Naive B cell (primary cell): Measurements from ENCODE around the gene CD82. TPM values are rescaled to one million over a fixed set of nuclear protein-coding genes. Genes with fewer than 3 reads are reported as not detected.

Experiments used
- ATAC-seq, 2 donors: fragments of 150-1000 bp; cut with Tn5 transposase; 2 replicates each; pipeline ENCODE4 v1.10.0; 2021; ENCODE audit warnings: low read depth in 2 of 2, mild to moderate bottlenecking in 2 of 2, moderate library complexity in 2 of 2
- DNase-seq: peaks from one replicate; pipeline ENCODE4 v3.0.0; 2022
- H3K27ac Mint-ChIP-seq, 6 donors: one replicate each; pipeline ENCODE4 v1.8.0; 2020 to 2022; ENCODE audit warnings: mild to moderate bottlenecking in 6 of 6, mixed read lengths in 6 of 6, moderate library complexity in 5 of 6, inconsistent platforms in 2 of 6
- H3K27me3 Mint-ChIP-seq, 3 donors: one replicate each; pipeline ENCODE4 v1.8.0; 2021 to 2022; ENCODE audit warnings: mixed read lengths in 3 of 3, mild to moderate bottlenecking in 1 of 3
- H3K36me3 Mint-ChIP-seq, 2 donors: one replicate each; pipeline ENCODE4 v1.8.0; 2020 to 2022; ENCODE audit warnings: mixed read lengths in 2 of 2, inconsistent platforms in 1 of 2, mild to moderate bottlenecking in 1 of 2
- H3K4me1 Mint-ChIP-seq, 3 donors: one replicate each; pipeline ENCODE4 v1.8.0; 2020 to 2022; ENCODE audit warnings: mixed read lengths in 3 of 3, inconsistent platforms in 1 of 3, mild to moderate bottlenecking in 1 of 3, moderate library complexity in 1 of 3
- H3K4me3 Mint-ChIP-seq, 8 donors: one replicate each; pipeline ENCODE4 v1.8.0; 2020 to 2022; ENCODE audit warnings: mild to moderate bottlenecking in 8 of 8, mixed read lengths in 8 of 8, moderate library complexity in 8 of 8, inconsistent platforms in 2 of 8
- H3K9me3 Mint-ChIP-seq, 7 donors: one replicate each; pipeline ENCODE4 v1.8.0; 2020 to 2022; ENCODE audit warnings: mixed read lengths in 7 of 7, mild to moderate bottlenecking in 5 of 7, inconsistent platforms in 2 of 7, moderate library complexity in 1 of 7
- polyA plus RNA-seq, 6 donors: library from polyadenylated mRNA; unstranded; fragments of 300-500 nt; fragmentation: Illumina TruSeq; gene quantifications; one replicate each; pipeline ENCODE4 v1.2.3, GENCODE V29; 2021; ENCODE audit warnings: low read depth in 6 of 6

Gene CD82
- polyA plus RNA-seq, 6 donors from 2014 or later: 146 to 292 (median 225) TPM

DNA sequence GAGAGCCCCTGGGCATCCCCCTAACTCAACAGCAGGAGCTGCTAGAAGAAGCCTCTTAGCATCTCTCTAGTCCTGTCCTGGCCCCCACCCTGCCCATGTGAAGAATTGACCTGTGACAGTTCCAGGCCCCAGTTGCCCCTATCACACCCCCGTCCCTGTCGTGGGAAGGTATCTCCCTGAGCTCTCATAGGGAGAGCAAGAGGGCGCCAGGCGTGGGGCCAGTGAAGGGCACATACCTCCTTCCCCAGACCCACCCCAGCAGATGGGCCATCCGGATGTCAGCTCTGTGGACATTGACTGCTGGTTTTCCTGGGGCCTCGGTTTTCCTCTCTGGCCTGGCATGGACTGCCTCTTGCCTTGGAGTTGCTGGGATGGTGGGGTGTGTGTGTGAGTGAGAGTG is 29.5 kb downstream of the CD82 start:
- H3K27ac Mint-ChIP-seq: peak overlapping the region; percentile 67 to 100 (median 90)
- peak overlapping the region in 3 of 8 donors; percentile 8 to 43 (median 33) for H3K4me3 Mint-ChIP-seq
- ATAC-seq: no peak
- no peaks in the 10 kb centered on the region for H3K27me3 Mint-ChIP-seq
- H3K9me3 Mint-ChIP-seq: no peaks in the 10 kb centered on the region
- no peak for DNase-seq
- H3K36me3 Mint-ChIP-seq: peaks cover 8 to 9% of the 10 kb centered on the region in 2 donors
- H3K4me1 Mint-ChIP-seq: peaks cover 64 to 93% (median 64%) of the 10 kb centered on the region in 3 donors

DNA sequence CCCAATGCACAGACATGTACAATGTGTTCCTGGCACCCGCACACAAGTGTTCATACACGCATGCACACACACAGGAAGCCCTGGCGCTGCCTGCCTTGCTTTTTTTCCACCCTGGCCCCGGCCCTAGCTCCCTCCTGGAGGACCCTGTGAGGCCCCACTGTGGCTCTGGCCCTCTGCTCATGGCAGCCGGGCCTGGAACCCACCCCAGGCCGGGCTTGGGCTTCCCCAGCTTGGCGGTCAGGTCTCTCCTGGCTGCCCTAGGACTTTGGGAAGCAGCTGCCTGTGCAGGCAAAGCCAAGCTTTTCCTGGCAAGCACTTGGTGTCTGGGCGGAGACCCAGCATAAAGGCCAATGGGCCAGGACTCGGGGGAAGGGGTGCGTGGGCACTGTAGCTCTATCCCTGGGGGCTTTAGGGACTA is 30.5 kb downstream of the CD82 start:
- DNase-seq (no peak), ATAC-seq (no peak)
- H3K27ac Mint-ChIP-seq: peak overlapping the region; percentile 96 to 100 (median 98)
- H3K9me3 Mint-ChIP-seq: no peaks in the 10 kb centered on the region
- H3K36me3 Mint-ChIP-seq: peaks cover 8 to 9% of the 10 kb centered on the region in 2 donors
- no peaks in the 10 kb centered on the region for H3K27me3 Mint-ChIP-seq
- H3K4me1 Mint-ChIP-seq: peaks cover 68 to 100% (median 73%) of the 10 kb centered on the region in 3 donors
- peak overlapping the region in 4 of 8 donors; percentile 65 to 84 (median 71) for H3K4me3 Mint-ChIP-seq

DNA sequence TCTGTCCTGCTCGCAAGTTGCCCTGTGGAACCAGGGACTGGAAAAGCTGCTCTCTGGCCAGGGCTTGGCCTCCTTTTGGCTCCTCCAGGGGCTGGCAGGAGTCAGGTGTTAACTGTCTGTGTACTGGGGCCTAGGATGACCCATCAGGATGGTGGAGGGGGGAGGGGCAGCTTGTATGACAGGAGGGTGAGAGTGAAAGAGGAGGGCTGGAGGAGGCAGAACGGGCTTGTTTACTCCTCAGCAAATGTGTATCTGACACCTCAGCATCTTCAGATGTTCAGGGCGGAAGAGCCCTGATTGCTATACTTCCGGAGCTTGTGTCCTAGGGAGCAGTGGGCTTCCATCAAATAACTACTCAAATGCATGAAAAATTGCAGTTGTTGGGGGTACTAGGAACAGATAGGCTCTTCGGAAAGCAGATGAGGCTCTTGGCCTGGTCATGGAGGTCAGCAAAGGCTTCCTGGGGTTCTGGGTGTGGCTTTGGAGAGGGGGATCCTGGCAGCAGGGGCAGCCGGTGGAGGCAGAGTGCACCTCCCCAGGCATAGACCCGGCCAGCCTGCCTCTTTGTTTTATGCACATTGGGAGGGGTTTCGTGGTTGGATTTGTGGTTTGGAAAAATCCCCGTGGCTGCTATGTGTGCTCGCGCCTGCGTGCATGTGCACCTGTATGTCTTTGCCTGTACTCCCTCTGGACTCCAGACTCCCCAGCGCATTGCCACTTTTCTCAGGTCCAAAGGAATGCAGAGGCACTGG is 31.2 kb downstream of the CD82 start:
- peak overlapping the region; percentile 96 to 100 (median 98) for H3K27ac Mint-ChIP-seq
- no peaks in the 10 kb centered on the region for H3K27me3 Mint-ChIP-seq
- DNase-seq: peak; percentile 72
- peak; percentile 63 to 68 for ATAC-seq
- peaks cover 68 to 100% (median 81%) of the 10 kb centered on the region in 3 donors for H3K4me1 Mint-ChIP-seq
- H3K36me3 Mint-ChIP-seq: peaks cover 4 to 9% of the 10 kb centered on the region in 2 donors
- no peaks in the 10 kb centered on the region for H3K9me3 Mint-ChIP-seq
- peak overlapping the region; percentile 20 to 84 (median 71) for H3K4me3 Mint-ChIP-seq

DNA sequence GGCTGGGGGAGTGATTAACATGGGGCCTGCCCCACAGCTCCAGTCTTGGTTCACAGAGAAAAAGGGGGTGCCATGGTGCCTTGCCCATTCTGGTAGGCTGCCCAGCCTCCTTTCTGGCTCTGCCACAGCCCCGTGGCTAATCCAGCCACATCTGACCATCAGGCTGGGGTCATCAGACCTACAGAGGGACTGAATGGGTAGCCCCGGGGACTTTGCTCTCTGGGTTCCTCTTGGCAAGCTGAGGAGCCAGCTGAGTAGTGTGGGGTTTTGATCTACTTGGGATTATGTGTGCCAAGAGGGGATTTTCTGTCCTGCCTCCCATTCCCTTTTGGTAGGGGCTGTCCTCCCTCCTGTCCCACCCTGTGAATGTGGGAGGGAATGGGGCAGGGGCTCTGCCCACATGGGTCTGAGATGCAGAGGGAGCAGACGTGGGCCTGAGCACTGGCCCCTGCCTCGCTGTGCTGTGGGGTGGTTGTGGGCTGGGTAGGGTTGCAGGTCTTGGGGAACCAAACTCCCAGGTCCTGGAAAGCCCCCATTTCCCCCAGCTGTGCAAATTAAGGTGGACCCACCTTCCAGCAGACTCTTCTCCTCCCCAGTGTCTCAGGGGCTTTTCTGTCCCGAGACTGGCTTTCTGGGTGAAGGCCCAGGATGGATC is 32.0 kb downstream of the CD82 start:
- ATAC-seq: peak; percentile 6 to 17
- H3K4me3 Mint-ChIP-seq: peak overlapping the region; percentile 20 to 84 (median 66)
- peak overlapping the region; percentile 96 to 100 (median 98) for H3K27ac Mint-ChIP-seq
- no peaks in the 10 kb centered on the region for H3K9me3 Mint-ChIP-seq
- peaks cover 64 to 98% (median 82%) of the 10 kb centered on the region in 3 donors for H3K4me1 Mint-ChIP-seq
- DNase-seq: no peak
- H3K27me3 Mint-ChIP-seq: no peaks in the 10 kb centered on the region
- H3K36me3 Mint-ChIP-seq: peaks cover 4 to 9% of the 10 kb centered on the region in 2 donors

DNA sequence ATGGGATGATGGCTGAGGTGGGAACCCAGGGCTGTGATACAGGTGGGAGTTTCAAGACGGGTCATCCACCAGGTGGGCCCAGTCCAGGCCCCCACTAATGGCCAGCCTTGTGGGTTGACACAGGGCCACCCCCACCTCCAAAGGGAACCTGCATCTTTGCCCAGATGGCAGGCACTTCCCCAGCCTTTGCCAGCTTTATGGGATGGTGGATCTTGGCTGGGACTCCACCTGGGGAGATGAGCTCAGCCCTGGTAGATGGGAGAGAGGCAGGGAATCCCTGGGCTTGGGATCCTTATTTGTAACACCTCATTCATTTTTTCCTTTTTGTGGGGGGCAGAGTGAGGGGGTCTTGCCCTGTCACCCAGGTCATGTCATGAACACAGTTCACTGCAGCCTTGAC is 33.4 kb downstream of the CD82 start:
- peak overlapping the region in 4 of 8 donors; percentile 8 to 37 (median 17) for H3K4me3 Mint-ChIP-seq
- peaks cover 0 to 12% of the 10 kb centered on the region in 2 donors for H3K36me3 Mint-ChIP-seq
- H3K9me3 Mint-ChIP-seq: no peaks in the 10 kb centered on the region
- peaks cover 69 to 98% (median 91%) of the 10 kb centered on the region in 3 donors for H3K4me1 Mint-ChIP-seq
- peak overlapping the region in 5 of 6 donors; percentile 63 to 100 (median 85) for H3K27ac Mint-ChIP-seq
- DNase-seq (no peak), ATAC-seq (no peak)
- H3K27me3 Mint-ChIP-seq: no peaks in the 10 kb centered on the region

DNA sequence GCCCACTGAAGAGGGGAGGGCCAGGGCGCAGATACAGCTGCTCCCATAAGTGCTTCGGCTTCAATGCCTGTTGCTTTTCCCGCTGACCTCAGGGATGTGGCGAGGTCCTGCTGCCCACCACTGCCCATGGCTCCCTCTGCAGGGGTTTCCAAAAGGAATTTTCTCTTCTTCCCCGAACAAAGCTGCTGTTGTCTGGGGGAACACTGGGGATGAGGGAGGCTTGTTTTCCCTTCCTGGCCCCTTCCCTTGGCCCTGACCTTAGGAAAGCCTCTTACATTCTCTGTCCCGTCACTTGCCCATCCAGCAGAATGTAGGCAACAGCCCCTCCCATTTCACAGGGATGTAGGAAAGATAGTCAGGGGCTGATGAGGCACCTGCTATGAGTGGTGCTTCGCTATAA is 34.8 kb downstream of the CD82 start:
- peaks cover 73 to 98% (median 94%) of the 10 kb centered on the region in 3 donors for H3K4me1 Mint-ChIP-seq
- H3K36me3 Mint-ChIP-seq: peaks cover 0 to 10% of the 10 kb centered on the region in 2 donors
- no peak for DNase-seq
- H3K27ac Mint-ChIP-seq: peak overlapping the region; percentile 57 to 100 (median 98)
- peak overlapping the region in 6 of 8 donors; percentile 9 to 83 (median 60) for H3K4me3 Mint-ChIP-seq
- no peaks in the 10 kb centered on the region for H3K27me3 Mint-ChIP-seq
- H3K9me3 Mint-ChIP-seq: no peaks in the 10 kb centered on the region
- no peak for ATAC-seq

DNA sequence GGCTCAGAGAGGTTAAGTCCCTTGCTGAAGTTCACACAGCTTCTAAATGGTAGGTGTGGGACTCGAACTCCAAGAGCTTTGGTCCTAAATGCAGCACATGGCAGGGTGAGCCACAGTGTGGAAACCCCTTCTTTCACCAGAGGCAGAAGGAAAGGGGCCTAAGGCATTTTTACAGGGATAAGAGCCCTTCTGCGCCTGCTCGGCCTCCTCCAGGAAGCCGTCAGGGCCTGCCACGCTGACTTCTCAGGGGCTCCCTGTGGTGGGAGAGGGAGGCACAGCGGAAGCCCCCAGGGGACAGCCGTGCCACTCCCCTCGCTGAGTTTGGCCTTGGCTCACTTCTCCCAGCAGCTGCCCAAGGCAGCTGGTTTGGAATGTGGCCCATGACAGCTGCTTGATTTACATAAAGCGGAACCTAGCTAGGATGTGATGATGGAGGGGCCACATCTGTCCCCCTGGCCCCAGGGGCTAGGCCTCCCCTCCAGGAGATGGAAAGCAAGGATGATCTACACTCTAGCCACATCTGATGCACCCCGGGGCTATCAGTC is 35.4 kb downstream of the CD82 start:
- ATAC-seq: peak; percentile 39 to 57
- peak; percentile 70 for DNase-seq
- Mint-ChIP-seq H3K27ac (peak overlapping the region; percentile 91 to 100 (median 98)), H3K4me1 (peaks cover 69 to 97% (median 96%) of the 10 kb centered on the region in 3 donors), H3K4me3 (peak overlapping the region; percentile 26 to 83 (median 70)), H3K27me3 (no peaks in the 10 kb centered on the region), H3K9me3 (no peaks in the 10 kb centered on the region), H3K36me3 (peaks cover 0 to 10% of the 10 kb centered on the region in 2 donors)

DNA sequence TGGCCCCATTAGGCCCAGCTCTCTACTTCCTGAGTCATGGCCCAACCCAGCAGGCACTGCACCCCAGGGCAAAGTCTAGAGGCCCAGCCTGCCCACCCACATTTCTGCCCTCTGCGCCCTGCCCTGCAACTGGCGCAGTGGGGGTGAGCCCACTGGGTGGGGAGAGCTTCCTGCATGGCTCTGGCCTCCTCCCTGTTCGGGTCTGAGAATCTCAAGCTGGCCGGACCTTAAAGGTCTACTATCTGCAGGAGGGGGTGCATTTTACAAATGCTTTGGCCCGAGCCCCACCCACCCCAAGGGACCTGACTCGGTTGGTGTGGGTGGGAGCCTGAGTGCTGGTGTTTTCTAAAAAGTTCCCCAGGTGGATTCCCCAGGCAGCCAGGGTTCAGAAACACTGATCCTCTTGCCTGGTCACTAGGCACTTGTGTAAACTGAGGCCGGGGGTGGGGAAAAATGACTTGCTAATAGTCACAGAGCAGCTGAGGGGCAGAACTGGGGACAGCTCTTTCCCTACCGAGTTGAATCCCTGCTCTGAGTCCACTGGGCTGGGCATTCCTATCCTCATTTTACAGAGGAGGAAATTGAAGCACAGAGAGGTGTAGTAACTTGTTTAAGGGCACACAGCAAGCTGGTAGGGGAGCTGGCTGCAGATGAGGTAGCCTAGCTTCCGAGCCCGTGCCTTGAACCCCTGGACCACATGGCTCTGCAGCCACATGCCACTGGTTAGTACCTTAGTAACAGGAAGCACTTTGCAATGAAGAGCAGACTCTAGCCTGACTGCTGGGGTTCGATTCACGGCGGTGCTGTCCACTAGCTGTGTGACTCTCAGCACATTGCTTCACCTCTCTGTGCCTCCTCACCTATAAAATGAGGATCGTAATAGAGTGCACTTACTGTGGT is 36.3 kb downstream of the CD82 start:
- peaks cover 4 to 10% of the 10 kb centered on the region in 2 donors for H3K36me3 Mint-ChIP-seq
- DNase-seq (peak; percentile 54), ATAC-seq (peak; percentile 37 to 42)
- H3K4me3 Mint-ChIP-seq: peak overlapping the region; percentile 22 to 83 (median 70)
- H3K4me1 Mint-ChIP-seq: peaks cover 66 to 96% (median 95%) of the 10 kb centered on the region in 3 donors
- no peaks in the 10 kb centered on the region for H3K27me3 Mint-ChIP-seq
- peak overlapping the region; percentile 91 to 100 (median 98) for H3K27ac Mint-ChIP-seq
- H3K9me3 Mint-ChIP-seq: no peaks in the 10 kb centered on the region

DNA sequence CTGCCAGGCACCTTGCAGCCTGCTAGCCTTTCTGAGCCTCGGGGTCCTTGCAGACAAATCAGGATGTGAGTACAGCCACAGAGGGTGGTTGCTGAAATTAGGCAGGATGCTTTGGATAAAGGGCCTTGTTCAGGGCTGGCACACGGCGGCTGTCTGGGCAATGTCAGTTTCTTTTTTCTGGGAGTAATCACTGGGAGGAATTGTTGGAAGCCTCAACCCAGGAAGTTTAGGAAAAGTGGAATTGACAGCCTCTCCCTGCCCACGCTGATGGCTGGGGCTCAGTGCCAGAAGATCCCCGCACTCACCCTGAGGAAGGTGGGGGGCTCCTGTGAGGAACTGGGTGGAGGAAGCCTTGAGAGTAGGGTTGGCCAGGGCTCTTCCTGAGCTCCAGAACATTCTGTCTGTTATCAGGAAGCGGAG is 37.4 kb downstream of the CD82 start:
- Mint-ChIP-seq H3K27me3 (no peaks in the 10 kb centered on the region), H3K4me1 (peaks cover 63 to 96% (median 93%) of the 10 kb centered on the region in 3 donors), H3K27ac (peak overlapping the region in 5 of 6 donors; percentile 94 to 100 (median 99)), H3K9me3 (no peaks in the 10 kb centered on the region), H3K4me3 (peak overlapping the region in 4 of 8 donors; percentile 0 to 72 (median 44)), H3K36me3 (peaks cover 7 to 10% of the 10 kb centered on the region in 2 donors)
- DNase-seq: no peak
- no peak for ATAC-seq

DNA sequence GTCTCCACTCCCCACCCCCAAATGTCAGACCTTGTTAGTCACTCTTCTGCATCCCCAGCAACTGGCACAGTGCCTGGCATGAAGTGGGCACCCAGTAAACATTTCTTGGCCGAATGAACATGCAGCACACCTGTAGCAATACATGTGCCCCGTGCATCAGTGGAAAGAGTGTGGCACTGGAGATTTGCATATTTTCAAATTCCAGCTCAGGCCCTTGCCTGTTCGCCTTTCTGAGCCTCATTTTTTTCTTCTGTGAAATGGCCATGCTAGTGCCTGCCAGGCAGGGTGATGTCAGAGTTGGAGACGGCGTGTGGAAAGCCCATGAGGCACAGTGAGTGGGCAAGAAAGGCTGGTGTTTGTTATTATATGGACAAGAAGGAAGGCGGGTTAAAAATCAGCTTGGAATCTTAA is 38.7 kb downstream of the CD82 start:
- Mint-ChIP-seq H3K27me3 (no peaks in the 10 kb centered on the region), H3K36me3 (peaks cover 7 to 10% of the 10 kb centered on the region in 2 donors), H3K4me1 (peaks cover 66 to 99% (median 93%) of the 10 kb centered on the region in 3 donors), H3K9me3 (no peaks in the 10 kb centered on the region), H3K4me3 (peak overlapping the region; percentile 17 to 92 (median 70)), H3K27ac (peak overlapping the region; percentile 91 to 100 (median 97))
- ATAC-seq (peak; percentile 18 to 25), DNase-seq (peak; percentile 47)

DNA sequence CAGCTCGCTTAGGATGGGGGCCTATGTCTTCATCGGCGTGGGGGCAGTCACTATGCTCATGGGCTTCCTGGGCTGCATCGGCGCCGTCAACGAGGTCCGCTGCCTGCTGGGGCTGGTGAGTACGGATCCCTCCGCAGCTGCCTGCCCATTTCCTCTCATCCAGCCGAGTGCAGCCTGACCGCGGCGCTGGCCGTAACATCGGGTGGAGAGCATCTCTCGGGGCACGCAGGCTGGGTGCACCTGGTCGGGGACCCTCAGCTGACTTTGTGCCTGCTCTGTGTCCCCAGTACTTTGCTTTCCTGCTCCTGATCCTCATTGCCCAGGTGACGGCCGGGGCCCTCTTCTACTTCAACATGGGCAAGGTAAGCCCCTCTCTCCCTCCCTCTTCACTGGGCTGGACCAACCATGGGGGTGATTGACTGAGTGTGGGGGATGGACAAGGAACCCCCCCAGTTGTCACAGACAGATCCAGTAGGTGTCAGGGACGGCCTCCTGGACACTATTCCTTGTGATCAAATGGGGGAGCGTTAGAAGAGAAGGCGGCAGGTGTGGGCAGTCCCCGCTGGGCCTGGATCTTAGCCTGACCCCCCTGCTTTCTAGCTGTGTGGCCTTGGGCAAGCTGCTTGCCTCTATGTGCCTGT is 39.7 kb downstream of the CD82 start:
- peak overlapping the region; percentile 81 to 100 (median 97) for H3K27ac Mint-ChIP-seq
- DNase-seq (no peak), ATAC-seq (no peak)
- no peaks in the 10 kb centered on the region for H3K27me3 Mint-ChIP-seq
- H3K4me3 Mint-ChIP-seq: peak overlapping the region; percentile 36 to 92 (median 74)
- H3K9me3 Mint-ChIP-seq: no peaks in the 10 kb centered on the region
- peaks cover 7 to 10% of the 10 kb centered on the region in 2 donors for H3K36me3 Mint-ChIP-seq
- peaks cover 69 to 99% (median 93%) of the 10 kb centered on the region in 3 donors for H3K4me1 Mint-ChIP-seq

DNA sequence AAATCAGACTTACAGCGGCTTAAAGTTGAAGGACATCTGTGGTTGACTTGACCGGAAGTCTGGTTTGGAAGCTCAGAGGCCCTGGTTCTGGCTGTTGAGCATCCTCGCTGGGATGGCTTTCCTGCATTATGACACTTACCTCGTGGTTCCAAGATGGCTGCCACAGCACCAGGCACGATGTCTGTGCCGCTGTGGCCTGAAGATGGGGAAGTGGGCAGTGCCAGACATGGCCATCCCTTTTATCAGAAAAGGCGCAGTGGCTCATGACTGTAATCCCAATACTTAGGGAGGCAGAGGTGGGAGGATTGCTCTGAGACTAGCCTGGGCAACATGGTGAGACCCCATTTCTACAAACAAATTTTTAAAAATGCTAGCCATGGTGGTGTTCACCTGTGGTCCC is 40.5 kb downstream of the CD82 start:
- ATAC-seq (no peak), DNase-seq (no peak)
- Mint-ChIP-seq H3K36me3 (peaks cover 7 to 10% of the 10 kb centered on the region in 2 donors), H3K27ac (peak overlapping the region in 5 of 6 donors; percentile 53 to 100 (median 98)), H3K4me1 (peaks cover 69 to 99% (median 92%) of the 10 kb centered on the region in 3 donors), H3K9me3 (no peaks in the 10 kb centered on the region), H3K4me3 (peak overlapping the region in 2 of 8 donors; percentile 66 to 76), H3K27me3 (no peaks in the 10 kb centered on the region)
